Erythroblast (primary cell): ENCODE measurements around the gene CSK.

Experiments used
- DNase-seq, 2 experiments: peaks; one replicate each; lab custom pipeline; 2025; lab: John Stamatoyannopoulos, UW
- GATA1 ChIP-seq: IDR thresholded peaks from 2 replicates; pipeline ENCODE4 v1.6.1; 2011; ENCODE audit warnings: low read depth, mild to moderate bottlenecking, control low read depth, low read length, moderate library complexity
- POLR2A ChIP-seq: IDR thresholded peaks from 2 replicates; pipeline ENCODE4 v1.6.1; 2011; ENCODE audit warnings: mild to moderate bottlenecking, low read length

CSK gene

DNA sequence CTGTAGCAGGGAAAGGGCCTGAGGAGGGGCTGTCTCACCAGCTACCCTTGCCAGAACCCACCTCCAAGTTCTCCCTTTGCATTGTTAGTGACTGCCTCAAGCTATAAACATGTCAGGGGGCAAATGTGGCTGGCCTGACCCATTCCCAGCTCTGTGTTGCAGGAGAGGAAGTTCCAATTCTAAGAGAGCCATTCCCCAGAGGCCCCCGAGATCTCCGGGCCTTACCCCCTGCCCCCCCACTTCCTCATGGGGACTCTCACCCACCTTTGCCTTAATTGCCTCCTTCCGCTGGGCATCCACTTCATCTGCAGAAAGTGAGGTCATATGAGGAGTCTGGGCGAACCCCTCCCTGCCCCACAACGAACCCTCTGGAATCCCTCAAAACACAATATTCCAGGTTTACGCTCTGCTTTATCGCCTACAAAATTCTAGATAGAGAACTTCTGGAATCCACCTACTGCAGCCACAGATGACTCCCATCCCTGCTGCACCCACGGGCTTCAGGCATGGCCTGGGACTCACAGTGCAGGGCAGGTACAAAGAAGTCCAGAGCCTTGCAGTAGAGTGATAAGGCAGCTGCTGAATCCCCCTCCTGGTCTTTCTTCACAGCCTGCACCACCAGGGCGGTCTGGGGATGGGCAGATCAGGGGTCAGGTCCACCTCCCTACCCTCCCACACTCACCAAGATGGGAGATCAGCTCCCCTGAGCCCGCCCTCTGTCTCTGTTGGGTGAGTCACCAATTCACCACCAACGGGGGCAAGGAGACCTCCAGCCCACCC, 57.1 kb downstream of the CSK start:
- no peak for DNase-seq

GRCh38 chr15:74839526-74840395, 57.9 kb downstream of the CSK start:
- TF ChIP-seq GATA1 (no peak), POLR2A (no peak)
- DNase-seq: no peak

More for the DNA sequence above, 57.1 kb downstream of the CSK start:
- TF ChIP-seq POLR2A (no peak), GATA1 (no peak)

DNA sequence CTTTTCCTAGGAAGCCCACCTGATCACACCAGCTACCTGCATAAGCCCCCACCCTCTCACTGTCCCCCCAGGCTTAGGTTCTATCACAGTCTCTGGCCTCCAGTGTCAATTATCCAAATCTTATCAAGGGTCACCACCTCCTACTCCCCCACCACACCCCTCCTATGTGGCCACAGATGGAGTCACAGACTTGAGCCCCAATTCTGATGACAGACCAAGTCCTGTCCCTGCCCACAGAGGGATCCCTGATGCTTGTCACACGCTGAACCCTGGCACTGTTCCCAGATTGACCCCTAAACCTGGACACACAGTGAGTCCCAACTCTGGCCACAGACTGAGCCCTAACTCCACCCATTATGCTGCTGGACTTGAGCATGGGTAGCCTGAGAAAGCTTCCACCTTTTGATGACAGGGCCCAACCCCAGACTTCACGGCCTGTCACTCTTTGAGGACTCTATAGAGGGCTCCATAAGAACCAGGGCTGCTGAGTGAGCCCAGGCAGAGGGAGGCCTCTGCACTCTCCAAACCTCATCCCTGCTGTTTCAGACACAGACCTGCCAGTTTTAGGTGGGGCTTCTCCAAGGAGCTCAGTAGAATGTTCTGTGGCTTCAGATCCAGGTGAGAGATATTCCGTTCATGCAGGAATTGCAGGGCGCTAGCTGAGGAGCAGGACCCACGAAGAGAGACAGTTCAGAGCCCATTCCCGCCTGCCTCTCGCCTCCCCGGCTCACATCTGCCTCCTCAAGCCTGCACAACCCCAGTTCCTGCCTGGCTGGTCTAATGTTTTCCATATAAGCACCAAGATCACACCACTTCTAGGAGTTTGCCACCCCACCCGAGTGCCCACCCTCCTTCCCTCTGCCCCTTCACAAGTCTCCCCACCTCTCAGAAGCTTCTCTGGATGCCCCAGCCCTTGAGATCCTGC, 59.2 kb downstream of the CSK start:
- peak; percentile 38 to 52 for DNase-seq
- TF ChIP-seq GATA1: no peak
- no peak for TF ChIP-seq POLR2A

- DNase-seq: no peak
- TF ChIP-seq POLR2A (no peak), GATA1 (no peak)
Observed at GRCh38 chr15:74841891-74842373, 60.1 kb downstream of the CSK start.

DNA sequence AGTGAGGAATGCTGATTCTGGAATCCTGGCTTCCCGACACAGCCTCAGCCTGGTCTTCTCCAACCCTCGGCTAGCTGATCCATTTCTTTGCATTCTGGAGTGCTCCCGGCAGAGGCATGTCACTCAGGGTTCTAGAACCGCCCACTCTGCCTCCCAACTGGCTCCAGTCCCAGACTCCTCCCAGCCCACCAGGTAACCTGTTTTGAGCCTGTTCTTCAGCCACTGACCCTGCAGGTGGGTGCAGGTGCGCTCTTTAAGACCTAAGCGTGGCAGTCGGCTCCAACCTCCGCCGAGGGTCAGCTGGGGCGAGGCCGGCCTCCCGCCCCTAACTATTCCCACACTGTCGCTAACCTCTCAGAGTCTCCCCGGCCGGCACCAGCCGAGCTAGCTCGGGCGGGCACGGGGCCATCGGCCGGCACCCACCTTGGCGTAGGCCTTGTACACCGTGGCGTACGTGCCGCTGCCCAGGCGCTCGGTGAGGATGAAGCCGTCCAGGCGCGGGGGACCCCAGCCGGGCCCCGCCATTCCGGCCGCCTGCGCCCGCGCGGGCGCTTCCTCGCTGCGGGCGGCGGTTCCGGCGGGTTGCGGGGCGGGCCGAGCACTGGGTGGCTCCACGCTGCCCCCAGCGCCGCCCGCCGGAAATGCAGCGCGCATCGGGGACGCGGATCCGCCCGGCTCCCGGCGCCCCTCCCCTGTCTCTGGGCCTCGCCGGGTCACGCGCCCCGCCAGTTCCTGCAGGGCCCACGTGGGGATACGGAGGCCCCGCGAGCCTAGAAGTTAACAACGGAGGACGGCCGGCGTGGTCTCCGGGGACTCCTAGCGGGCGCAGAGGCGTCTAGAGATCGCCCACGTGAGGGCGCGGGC, 60.9 kb downstream of the CSK start, which contains the start of gene ULK3:
TSS of gene ULK3 (minus strand) at position 576 of the 864 bp plus-strand sequence. CDS start at position 525, 51 bp downstream.
- peak; percentile 64 for TF ChIP-seq POLR2A
- no peak for TF ChIP-seq GATA1
- peak; percentile 89 to 93 for DNase-seq

DNA sequence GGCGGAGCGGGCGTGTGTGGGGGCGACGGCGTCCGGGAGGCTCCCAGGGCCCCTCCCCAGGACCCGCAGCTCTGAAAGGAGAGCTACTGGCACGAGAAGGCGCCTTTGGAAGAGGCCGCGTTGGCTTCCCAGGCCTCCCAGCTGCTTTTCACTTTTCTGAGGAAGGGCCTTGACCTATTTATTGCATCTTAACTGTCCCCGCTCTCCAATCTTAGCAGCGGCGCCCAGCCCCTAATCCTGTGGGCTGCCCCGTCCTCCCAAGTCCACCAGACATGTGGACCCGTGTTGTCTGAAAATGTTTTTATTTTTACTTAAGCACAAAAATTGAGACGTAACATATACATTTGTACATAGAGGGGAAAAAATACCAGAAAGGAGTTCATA, 61.6 kb downstream of the CSK start:
- no peak for TF ChIP-seq GATA1
- DNase-seq: no peak

DNA sequence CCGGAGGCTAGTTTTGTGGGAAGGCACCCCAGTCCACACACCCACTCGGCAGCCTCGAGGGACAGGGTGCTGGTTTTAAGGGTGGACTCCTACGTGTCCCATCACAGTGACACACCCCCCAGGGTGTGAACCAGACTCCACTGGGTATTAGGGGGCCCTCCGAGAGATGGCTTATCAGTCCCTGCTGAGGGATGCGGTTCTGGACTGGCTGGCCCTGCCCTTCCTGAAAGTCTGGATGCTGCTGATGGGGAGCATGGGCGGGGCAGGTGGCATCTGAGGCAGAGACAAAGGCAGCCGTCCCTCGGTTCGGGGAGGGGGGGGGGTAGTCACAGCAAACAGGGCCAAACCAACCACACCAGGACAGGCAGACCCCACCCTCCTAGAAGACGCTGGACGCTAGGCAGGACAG, 62.0 kb downstream of the CSK start:
- DNase-seq: peak; percentile 79 to 86
- TF ChIP-seq GATA1 (no peak), POLR2A (no peak)

GRCh38 chr15:74844319-74845207, 62.7 kb downstream of the CSK start:
- DNase-seq: no peak
- no peak for TF ChIP-seq GATA1
- no peak for TF ChIP-seq POLR2A

GRCh38 chr15:74845208-74845568, 63.3 kb downstream of the CSK start:
- no peak for DNase-seq
- no peak for TF ChIP-seq GATA1
- no peak for TF ChIP-seq POLR2A

DNA sequence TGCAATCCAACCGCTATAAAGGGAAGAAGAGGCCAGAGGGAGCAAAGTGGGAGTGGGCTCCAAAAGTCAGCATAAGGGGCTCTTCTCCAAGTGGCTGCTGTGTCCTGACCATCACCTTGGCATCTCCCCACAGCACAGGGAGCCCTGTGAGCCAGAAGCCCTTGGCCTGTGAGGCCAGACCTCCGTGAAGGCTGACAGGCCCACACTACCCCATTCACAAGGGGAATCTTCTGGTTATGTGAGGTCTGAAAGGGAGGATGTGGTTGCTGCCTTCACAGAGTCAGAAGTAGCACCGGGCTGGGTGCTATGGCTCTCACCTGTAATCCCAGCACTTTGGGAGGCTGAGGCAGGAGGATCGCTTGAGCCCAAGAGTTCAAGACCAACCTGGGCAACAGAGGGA, 63.7 kb downstream of the CSK start:
- no peak for DNase-seq
- TF ChIP-seq GATA1 (no peak), POLR2A (no peak)

GRCh38 chr15:74847432-74847831, 65.6 kb downstream of the CSK start:
- TF ChIP-seq POLR2A: no peak
- no peak for TF ChIP-seq GATA1
- no peak for DNase-seq
